PC-3 (cell line): ENCODE data around the gene TAOK1. TPM values are rescaled to one million over a fixed set of nuclear protein-coding genes. Genes with fewer than 3 reads are reported as not detected.
A peak's percentile ranks its signal among the peaks of the same experiment; 100 is the strongest.

Source experiments
- ATAC-seq: fragments of 200-7000 bp; cut with Tn5 transposase; 2 replicates; pipeline ENCODE4 v1.9.1; 2020; ENCODE audit warnings: mild to moderate bottlenecking, moderate library complexity
- Bru-seq: library from RNA; stranded (reverse); fragments of 400-500 nt; gene quantifications from one replicate; lab custom pipeline; 2021; lab: Mats Ljungman, UMichigan
- BruChase-seq, 2 experiments: library from RNA; stranded (reverse); fragments of 400-500 nt; gene quantifications; one replicate each; lab custom pipeline; 2021; lab: Mats Ljungman, UMichigan
- BruUV-seq: library from RNA; stranded (reverse); fragments of 400-500 nt; replicated peaks from 2 replicates; lab custom pipeline; 2021; lab: Mats Ljungman, UMichigan
- CTCF ChIA-PET: fragments of 300-600 bp; sonication (Branson Sonifier 250); formaldehyde crosslinking; loops from one replicate; lab custom pipeline; 2022; ENCODE audit warnings: antibody characterized with exemption; lab: Charles Lee
- POLR2A ChIA-PET: fragments of 300-600 bp; sonication (Branson Sonifier 250); formaldehyde crosslinking; loops from one replicate; lab custom pipeline; 2022; ENCODE audit warnings: antibody characterized with exemption; ENCODE audit not compliant: unreplicated experiment; lab: Charles Lee
- DNase-seq: peaks from one replicate; pipeline ENCODE4 v3.0.0-alpha.2; 2015
- H2AFZ ChIP-seq: fragments of 300-600 bp; sonication (generic); 2 replicates; pipeline ENCODE4 v1.6.0; 2016; ENCODE audit warnings: antibody characterized with exemption, low read length
- H3F3A ChIP-seq: fragments of 300-600 bp; sonication (generic); one replicate; pipeline ENCODE4 v1.6.0; 2017; ENCODE audit warnings: antibody characterized with exemption, low read length, control low read depth, mild to moderate bottlenecking; ENCODE audit not compliant: unreplicated experiment
- H3K27ac ChIP-seq: fragments of 300-600 bp; sonication (generic); 2 replicates; pipeline ENCODE4 v1.5.1; 2016; ENCODE audit warnings: mild to moderate bottlenecking, low read length
- H3K27me3 ChIP-seq: fragments of 300-600 bp; sonication (generic); 2 replicates; pipeline ENCODE4 v1.6.1; 2016; ENCODE audit warnings: low read length, mixed read lengths
- H3K36me3 ChIP-seq: fragments of 300-600 bp; sonication (generic); 2 replicates; pipeline ENCODE4 v1.6.1; 2016; ENCODE audit warnings: low read depth, mixed run types, low read length, mixed read lengths
- H3K4me1 ChIP-seq: fragments of 300-600 bp; sonication (generic); 2 replicates; pipeline ENCODE4 v1.5.1; 2016; ENCODE audit warnings: low read length; ENCODE audit not compliant: insufficient read depth
- H3K4me2 ChIP-seq: fragments of 300-600 bp; sonication (generic); 2 replicates; pipeline ENCODE4 v1.6.0; 2016; ENCODE audit warnings: low read length
- H3K4me3 ChIP-seq: fragments of 300-600 bp; sonication (generic); 2 replicates; pipeline ENCODE4 v1.5.1; 2016; ENCODE audit warnings: mild to moderate bottlenecking, low read length, mixed read lengths
- H3K79me2 ChIP-seq: fragments of 300-600 bp; sonication (generic); 2 replicates; pipeline ENCODE4 v1.6.1; 2017; ENCODE audit warnings: low read length, mixed read lengths
- H3K9ac ChIP-seq: fragments of 300-600 bp; sonication (generic); 2 replicates; pipeline ENCODE4 v1.6.0; 2016; ENCODE audit warnings: mild to moderate bottlenecking, low read length
- H3K9me2 ChIP-seq: fragments of 300-600 bp; sonication (generic); replicated peaks from 2 replicates; pipeline ENCODE4 v1.6.1; 2016; ENCODE audit warnings: mixed run types, low read length, mixed read lengths
- H3K9me3 ChIP-seq: fragments of 300-600 bp; sonication (generic); 2 replicates; pipeline ENCODE4 v1.6.1; 2016; ENCODE audit warnings: low read length, mixed read lengths
- H4K20me1 ChIP-seq: fragments of 300-600 bp; sonication (generic); 2 replicates; pipeline ENCODE4 v1.6.1; 2016; ENCODE audit warnings: low read length, mixed read lengths
- EZH2 ChIP-seq: fragments of 300-600 bp; sonication (generic); IDR thresholded peaks from one replicate; pipeline ENCODE4 v1.6.1; 2017; ENCODE audit warnings: antibody characterized with exemption, mild to moderate bottlenecking, low read length; ENCODE audit not compliant: unreplicated experiment
- EZH2phosphoT487 ChIP-seq: fragments of 300-600 bp; sonication (generic); IDR thresholded peaks from 2 replicates; pipeline ENCODE4 v1.6.1; 2018; ENCODE audit warnings: mild to moderate bottlenecking, antibody characterized with exemption, low read length, borderline replicate concordance
- intact Hi-C: fragments of 100-400 bp; cut with micrococcal nuclease; formaldehyde crosslinking; loops from 2 replicates; pipeline ENCODE4 v1.9.0; 2023
- long read RNA-seq: library from polyadenylated mRNA; unstranded; transcript quantifications from one replicate; pipeline ENCODE4 v2.0.0, GENCODE V29; 2021; ENCODE audit not compliant: unreplicated experiment
- total RNA-seq: library from RNA; depleted of rRNA; stranded (reverse); fragments of >200 nt; gene quantifications from 2 replicates; pipeline ENCODE4 v1.2.3, GENCODE V29; 2014; rRNA removed
- TF ChIP-seq, protein P1 (sequence below): fragments of 300-600 bp; sonication (generic); conservative IDR thresholded peaks from 2 replicates; pipeline ENCODE4 v1.5.1; 2017; ENCODE audit warnings: antibody characterized with exemption, low read depth, mild to moderate bottlenecking, low read length

TAOK1 gene
- total RNA-seq, result 17.3 and 21.3 TPM in 2 replicates
- Bru-seq, nascent RNA, result percentile 75 among the genes with signal in this experiment
- percentile 86 among the genes with signal in this experiment for BruChase-seq, experiment 1, labeled RNA remaining after a 6-hour chase
- percentile 81 among the genes with signal in this experiment for BruChase-seq, experiment 2, labeled RNA remaining after a 2-hour chase
- long read RNA-seq, partial matches to known transcripts, result 0 of 6 reads
- long read RNA-seq, other reads (novel, unspliced or antisense), result 6 of 6 reads

DNA sequence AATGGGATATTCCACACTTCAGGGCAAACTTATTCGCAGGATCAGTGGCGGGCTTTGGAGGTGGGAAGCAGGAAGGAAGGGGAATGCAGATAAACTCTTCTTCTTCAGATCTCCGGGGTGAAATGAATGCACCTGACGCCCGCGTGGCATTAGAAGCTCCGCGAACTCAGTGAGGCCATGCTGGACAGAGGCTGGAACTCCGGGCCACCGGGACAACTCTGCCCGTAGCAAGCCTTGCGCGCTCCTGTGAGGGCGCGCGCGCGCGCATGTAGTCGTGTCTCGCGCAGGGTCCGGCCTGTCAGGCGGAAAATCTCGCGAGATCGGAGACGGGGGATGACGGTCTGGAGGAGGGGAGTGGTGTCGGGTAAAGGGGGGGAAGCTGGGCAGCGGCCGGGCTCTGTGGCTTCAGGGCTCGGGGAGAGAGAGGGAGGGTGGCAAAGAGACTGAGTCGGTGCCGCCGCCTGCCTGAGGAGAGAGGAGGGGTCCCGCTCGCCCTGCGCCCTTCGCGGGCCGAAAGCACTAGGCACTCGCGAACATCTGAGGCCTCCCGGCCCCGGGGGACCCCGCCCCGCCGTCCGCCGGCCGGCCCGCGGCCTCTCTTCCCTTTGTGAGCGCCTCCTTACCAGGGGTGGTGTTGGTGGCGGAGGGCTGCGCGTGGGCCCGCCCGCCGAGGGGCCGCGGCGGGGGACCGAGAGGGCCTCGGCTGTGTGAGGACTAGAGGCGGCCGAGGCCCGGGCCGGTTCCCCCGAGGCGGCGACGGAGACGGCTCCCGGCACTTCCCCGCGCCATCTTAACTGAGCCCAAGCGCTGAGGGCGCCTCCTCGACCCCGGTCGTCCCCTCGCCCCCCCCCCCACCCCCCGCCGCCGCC lies at the start of gene TAOK1:
Gene TAOK1 (plus strand): TSS at position 382 of the 869 bp plus-strand sequence. CDS start 61,186 bp downstream, outside the sequence.
- DNase-seq, result peak; percentile 93
- Histone ChIP-seq H3K4me2 (peak within 1 kb of the TSS; percentile 96), H3K36me3 (no peaks in the 10 kb centered on the region), H4K20me1 (peaks cover 8% of the 10 kb centered on the region; the same call in 1 of the 2 replicates), H3K9me3 (no peaks in the 10 kb centered on the region), H3K27me3 (no peaks in the 10 kb centered on the region), H3K27ac (peak within 1 kb of the TSS; percentile 29; the same call in 1 of the 2 replicates), H2AFZ (peak within 1 kb of the TSS; percentile 92), H3K4me1 (peaks cover 14% of the 10 kb centered on the region), H3K9me2 (no peaks in the 10 kb centered on the region), H3K9ac (peak within 1 kb of the TSS; percentile 93), H3K4me3 (peak within 1 kb of the TSS; percentile 88), H3F3A (no peaks in the 10 kb centered on the region), H3K79me2 (peaks cover 45% of the 10 kb centered on the region)
- BruUV-seq, result no TSS peak
- intact Hi-C loops, result no loop called here
- ATAC-seq, result peak; percentile 87
- CTCF ChIA-PET, result no interaction called here
- POLR2A ChIA-PET, result interaction anchor here (0.6 to 0.7 kb wide), 2 partner anchors 15 to 198 kb away, joined by 5 to 9 read pairs; no protein-coding TSS in a partner anchor
- no peak for TF ChIP-seq EZH2
- no peak for TF ChIP-seq EZH2phosphoT487
- TF ChIP-seq, protein P1, sequence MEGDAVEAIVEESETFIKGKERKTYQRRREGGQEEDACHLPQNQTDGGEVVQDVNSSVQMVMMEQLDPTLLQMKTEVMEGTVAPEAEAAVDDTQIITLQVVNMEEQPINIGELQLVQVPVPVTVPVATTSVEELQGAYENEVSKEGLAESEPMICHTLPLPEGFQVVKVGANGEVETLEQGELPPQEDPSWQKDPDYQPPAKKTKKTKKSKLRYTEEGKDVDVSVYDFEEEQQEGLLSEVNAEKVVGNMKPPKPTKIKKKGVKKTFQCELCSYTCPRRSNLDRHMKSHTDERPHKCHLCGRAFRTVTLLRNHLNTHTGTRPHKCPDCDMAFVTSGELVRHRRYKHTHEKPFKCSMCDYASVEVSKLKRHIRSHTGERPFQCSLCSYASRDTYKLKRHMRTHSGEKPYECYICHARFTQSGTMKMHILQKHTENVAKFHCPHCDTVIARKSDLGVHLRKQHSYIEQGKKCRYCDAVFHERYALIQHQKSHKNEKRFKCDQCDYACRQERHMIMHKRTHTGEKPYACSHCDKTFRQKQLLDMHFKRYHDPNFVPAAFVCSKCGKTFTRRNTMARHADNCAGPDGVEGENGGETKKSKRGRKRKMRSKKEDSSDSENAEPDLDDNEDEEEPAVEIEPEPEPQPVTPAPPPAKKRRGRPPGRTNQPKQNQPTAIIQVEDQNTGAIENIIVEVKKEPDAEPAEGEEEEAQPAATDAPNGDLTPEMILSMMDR, result no peak

DNA sequence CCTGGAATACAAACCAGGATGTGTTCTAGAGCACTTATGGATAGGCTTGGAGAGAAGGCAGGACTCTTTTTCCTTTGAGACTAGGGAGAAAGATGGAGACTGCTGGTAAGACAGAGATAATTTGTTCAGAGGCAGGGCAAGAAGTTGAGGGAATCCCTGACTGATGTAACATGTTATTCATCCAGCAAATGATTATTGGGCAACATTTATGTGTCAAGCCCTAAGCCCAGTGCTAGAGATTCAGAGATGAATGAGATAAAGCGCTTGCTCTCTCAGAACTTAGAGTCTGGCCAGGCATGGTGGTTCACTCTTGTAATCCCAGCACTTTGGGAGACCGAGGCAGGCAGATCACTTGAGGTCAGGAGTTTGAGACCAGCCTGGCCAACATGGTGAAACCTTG lies 48.4 kb upstream of the TAOK1 start:
- H3K36me3 ChIP-seq, result no peaks in the 10 kb centered on the region
- no peaks in the 10 kb centered on the region for H3K9me2 ChIP-seq
- CTCF ChIA-PET, result no interaction called here
- DNase-seq (no peak), ATAC-seq (no peak)
- TF ChIP-seq EZH2 (no peak), EZH2phosphoT487 (no peak)
- TF ChIP-seq, protein P1, result no peak
- no peaks in the 10 kb centered on the region for H3K9me3 ChIP-seq
- H3K27ac ChIP-seq, result no peak overlapping the region
- no peaks in the 10 kb centered on the region for H3K79me2 ChIP-seq
- H3K4me2 ChIP-seq, result no peak overlapping the region
- no peaks in the 10 kb centered on the region for H3K4me1 ChIP-seq
- no peak overlapping the region for H2AFZ ChIP-seq
- H4K20me1 ChIP-seq, result no peaks in the 10 kb centered on the region
- H3F3A ChIP-seq, result no peaks in the 10 kb centered on the region
- POLR2A ChIA-PET, result no interaction called here
- no peaks in the 10 kb centered on the region for H3K27me3 ChIP-seq
- H3K4me3 ChIP-seq, result no peak overlapping the region
- intact Hi-C loops, result no loop called here
- H3K9ac ChIP-seq, result no peak overlapping the region
- BruUV-seq, result no TSS peak
